ENCODE measurements around the gene BCKDHA.

GRCh38 chr19:41367848-41368301 is 29.7 kb upstream of the BCKDHA start:
- TF ChIP-seq CTCF (IDR thresholded peaks at IDR 0.05) (no peak), EZH2 (IDR thresholded peaks at IDR 0.05) (no peak), EZH2phosphoT487 (IDR thresholded peaks at IDR 0.05) (no peak)

Measured in neural progenitor cell (in vitro differentiated cells).